PFSK-1 (cell line): ENCODE measurements around the gene DHX35.

Experiments used
- POLR2AphosphoS5 ChIP-seq: IDR thresholded peaks from 2 replicates; pipeline ENCODE4 v1.6.1; 2012; ENCODE audit warnings: low read depth, mild to moderate bottlenecking, control low read depth, low read length, moderate library complexity
- REST ChIP-seq, 2 experiments: IDR thresholded peaks; 2 replicates each; pipeline versions ENCODE4 v1.6.1 to v1.8.0; 2011 to 2012; ENCODE audit warnings: low read depth in 2 of 2, low read length in 2 of 2, control low read depth in 1 of 2, inconsistent platforms in 1 of 2, mild to moderate bottlenecking in 1 of 2, moderate library complexity in 1 of 2; ENCODE audit not compliant: insufficient read depth in 1 of 2
- SIN3A ChIP-seq: IDR thresholded peaks from 2 replicates; pipeline ENCODE4 v1.6.1; 2012; ENCODE audit warnings: mild to moderate bottlenecking, low read length, moderate library complexity, borderline replicate concordance; ENCODE audit not compliant: insufficient read depth
- TAF1 ChIP-seq: IDR thresholded peaks from 2 replicates; pipeline ENCODE4 v1.6.1; 2012; ENCODE audit warnings: low read length, control low read depth, borderline replicate concordance; ENCODE audit not compliant: insufficient read depth

- TF ChIP-seq REST (IDR thresholded peaks at IDR 0.05; ENCODE audit: insufficient read depth in 1 of 2, low read depth in 2 of 2, low read length in 2 of 2) (no peak), POLR2AphosphoS5 (no peak), SIN3A (no peak), TAF1 (no peak)
These were observed 35.5 kb downstream of the DHX35 start for GRCh38 chr20:38997622-38998021.
